CD4-positive, alpha-beta T cell (primary cell): ENCODE measurements around the gene ICAM5. TPM values are rescaled to one million over a fixed set of nuclear protein-coding genes. Genes with fewer than 3 reads are reported as not detected.

Experiments
- ATAC-seq: fragments of 200-7000 bp; cut with Tn5 transposase; one replicate; pipeline ENCODE4 v1.10.0; 2022; ENCODE audit warnings: mild to moderate bottlenecking; ENCODE audit not compliant: poor library complexity
- CTCF ChIA-PET: fragments of 350-600 bp; sonication (Branson Sonifier 250); formaldehyde crosslinking; loops from one replicate; lab custom pipeline; 2021; ENCODE audit warnings: antibody characterized with exemption, inconsistent platforms; lab: Charles Lee
- POLR2A ChIA-PET: fragments of 350-600 bp; sonication (Branson Sonifier 250); formaldehyde crosslinking; loops from one replicate; lab custom pipeline; 2021; ENCODE audit warnings: antibody characterized with exemption, inconsistent platforms; lab: Charles Lee
- DNase-seq, 14 experiments: peaks; one replicate each; pipeline ENCODE4 v3.0.0-alpha.2; 2013 to 2020; ENCODE audit warnings: mixed read lengths in 2 of 14
- H3K27ac ChIP-seq, 2 donors: one replicate each; pipeline versions ENCODE4 v1.5.1 to v1.7.0; 2013; ENCODE audit warnings: low read length in 2 of 2, low read depth in 1 of 2, mild to moderate bottlenecking in 1 of 2
- H3K27me3 ChIP-seq, 2 experiments: 1 replicate in 1 of 2; 2 replicates in 1 of 2; pipeline versions ENCODE4 v1.6.1 to v1.7.0; 2013; ENCODE audit warnings: low read length in 2 of 2, control low read depth in 1 of 2, mild to moderate bottlenecking in 1 of 2, moderate library complexity in 1 of 2; ENCODE audit not compliant: insufficient read depth in 2 of 2, control insufficient read depth in 1 of 2
- H3K36me3 ChIP-seq: one replicate; pipeline ENCODE4 v1.6.1; 2013; ENCODE audit warnings: low read length, control low read depth; ENCODE audit not compliant: insufficient read depth
- H3K4me1 ChIP-seq: one replicate; pipeline ENCODE4 v1.6.1; 2013; ENCODE audit warnings: low read length, control low read depth; ENCODE audit not compliant: insufficient read depth
- H3K4me3 ChIP-seq: one replicate; pipeline ENCODE4 v1.5.1; 2013; ENCODE audit warnings: mild to moderate bottlenecking, low read length, moderate library complexity
- H3K9me3 ChIP-seq, 2 experiments: 1 replicate in 1 of 2; 2 replicates in 1 of 2; pipeline versions ENCODE4 v1.6.1 to v1.7.0; 2013; ENCODE audit warnings: low read length in 2 of 2, mild to moderate bottlenecking in 2 of 2, control low read depth in 1 of 2, moderate library complexity in 1 of 2; ENCODE audit not compliant: control insufficient read depth in 1 of 2, insufficient read depth in 1 of 2
- H3K27ac Mint-ChIP-seq: one replicate; pipeline ENCODE4 v1.8.0; 2020; ENCODE audit warnings: mixed read lengths
- H3K27me3 Mint-ChIP-seq: one replicate; pipeline ENCODE4 v1.8.0; 2021; ENCODE audit warnings: mixed read lengths
- H3K36me3 Mint-ChIP-seq: one replicate; pipeline ENCODE4 v1.8.0; 2021; ENCODE audit warnings: low read depth, mixed read lengths
- H3K4me1 Mint-ChIP-seq: one replicate; pipeline ENCODE4 v1.8.0; 2021; ENCODE audit warnings: low read depth, mixed read lengths
- H3K4me3 Mint-ChIP-seq: one replicate; pipeline ENCODE4 v1.8.0; 2020; ENCODE audit warnings: mild to moderate bottlenecking, mixed read lengths
- H3K9me3 Mint-ChIP-seq: one replicate; pipeline ENCODE4 v1.8.0; 2020; ENCODE audit warnings: mixed read lengths
- CTCF ChIP-seq: fragments of 200-600 bp; IDR thresholded peaks from one replicate; pipeline ENCODE4 v1.8.0; 2022; ENCODE audit warnings: antibody characterized with exemption, mild to moderate bottlenecking
- intact Hi-C, 2 experiments: fragments of 100-400 bp; cut with DNase I in 1 of 2; cut with micrococcal nuclease in 1 of 2; formaldehyde crosslinking; loops; one replicate each; pipeline versions ENCODE4 v1.15.1 to v1.9.0; 2023 to 2025; cut with DNase I, micrococcal nuclease
- total RNA-seq, 174 experiments: library from RNA in 2 of 174; stranded (reverse) in 2 of 174; gene quantifications; one replicate each; pipeline ENCODE4 v1.2.3 and lab custom pipeline; 2021 to 2026

The ICAM5 gene
- total RNA-seq, 2 experiments from 2014 or later: not detected

GRCh38 chr19:10294368-10294697 is 4.6 kb downstream of the ICAM5 start:
- H3K36me3 Mint-ChIP-seq: no peaks in the 10 kb centered on the region
- POLR2A ChIA-PET: no interaction called here
- H3K4me3 ChIP-seq: no peak overlapping the region
- CTCF ChIA-PET: no interaction called here
- peaks cover 61 to 66% of the 10 kb centered on the region in 2 experiments for H3K27me3 ChIP-seq
- H3K36me3 ChIP-seq: no peaks in the 10 kb centered on the region
- TF ChIP-seq CTCF: no peak
- H3K4me1 ChIP-seq: peaks cover 68% of the 10 kb centered on the region
- H3K27ac Mint-ChIP-seq: no peak overlapping the region
- no peak overlapping the region for H3K4me3 Mint-ChIP-seq
- peaks cover 0 to 53% of the 10 kb centered on the region in 2 experiments for H3K9me3 ChIP-seq
- no peak overlapping the region for H3K27ac ChIP-seq
- no peak for ATAC-seq
- peaks cover 44% of the 10 kb centered on the region for H3K4me1 Mint-ChIP-seq
- H3K9me3 Mint-ChIP-seq: no peaks in the 10 kb centered on the region
- H3K27me3 Mint-ChIP-seq: peaks cover 67% of the 10 kb centered on the region
- peak in 1 of 14 experiments; percentile 34 for DNase-seq
- intact Hi-C loops: no loop called here

GRCh38 chr19:10295305-10295846 is 5.6 kb downstream of the ICAM5 start:
- POLR2A ChIA-PET: interaction anchor here (2.2 kb wide), 1 partner anchor 25 kb away, joined by 10 read pairs; the partner anchor contains the start of gene ICAM1
- TF ChIP-seq CTCF: no peak
- intact Hi-C loops: no loop called here
- Histone ChIP-seq H3K4me3 (peak overlapping the region; percentile 57), H3K27ac (no peak overlapping the region), H3K9me3 (peaks cover 0 to 48% of the 10 kb centered on the region in 2 experiments), H3K36me3 (no peaks in the 10 kb centered on the region), H3K27me3 (peaks cover 53 to 56% of the 10 kb centered on the region in 2 experiments), H3K4me1 (peaks cover 58% of the 10 kb centered on the region)
- ATAC-seq: peak; percentile 71
- CTCF ChIA-PET: interaction anchor here (1.5 kb wide), 1 partner anchor 26 kb away, joined by 6 read pairs; no protein-coding TSS in a partner anchor
- peaks cover 38% of the 10 kb centered on the region for H3K4me1 Mint-ChIP-seq
- DNase-seq: peak; percentile 44 to 89 (median 64)
- peak overlapping the region; percentile 81 for H3K4me3 Mint-ChIP-seq
- no peak overlapping the region for H3K27ac Mint-ChIP-seq
- H3K27me3 Mint-ChIP-seq: peaks cover 60% of the 10 kb centered on the region
- no peaks in the 10 kb centered on the region for H3K36me3 Mint-ChIP-seq
- H3K9me3 Mint-ChIP-seq: no peaks in the 10 kb centered on the region

DNA sequence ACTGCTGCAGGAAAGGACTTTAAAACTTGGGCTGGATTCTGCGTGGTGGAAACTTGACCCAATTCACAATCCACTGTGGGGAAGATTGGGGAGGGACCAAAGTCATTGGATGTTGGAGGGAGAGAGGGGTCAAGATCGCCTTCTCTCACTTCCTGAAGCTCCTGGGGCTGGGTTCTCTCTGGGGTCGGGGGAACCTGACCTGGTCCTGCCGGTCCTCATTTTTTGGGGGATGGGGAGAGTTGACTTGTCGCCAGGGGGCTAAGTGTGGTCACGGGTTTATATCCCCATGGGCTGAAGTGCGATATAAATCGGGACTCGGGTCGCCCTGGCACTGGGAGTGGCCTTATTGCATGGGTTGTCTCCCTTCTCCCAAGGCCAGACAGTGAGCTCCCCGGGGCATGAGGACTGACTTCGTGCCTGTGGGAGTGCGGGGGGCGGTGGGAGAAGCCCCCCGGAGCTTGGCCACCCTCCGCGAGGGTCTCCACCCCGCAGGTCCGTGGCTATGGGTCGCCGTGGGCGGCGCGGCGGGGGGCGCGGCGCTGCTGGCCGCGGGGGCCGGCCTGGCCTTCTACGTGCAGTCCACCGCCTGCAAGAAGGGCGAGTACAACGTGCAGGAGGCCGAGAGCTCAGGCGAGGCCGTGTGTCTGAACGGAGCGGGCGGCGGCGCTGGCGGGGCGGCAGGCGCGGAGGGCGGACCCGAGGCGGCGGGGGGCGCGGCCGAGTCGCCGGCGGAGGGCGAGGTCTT is 6.3 kb downstream of the ICAM5 start:
- ChIA-PET POLR2A (interaction anchor here (2.2 kb wide), 1 partner anchor 25 kb away, joined by 10 read pairs; the partner anchor contains the start of gene ICAM1), CTCF (interaction anchor here (1.5 kb wide), 1 partner anchor 27 kb away, joined by 6 read pairs; no protein-coding TSS in a partner anchor)
- Mint-ChIP-seq H3K4me3 (peak overlapping the region; percentile 81), H3K36me3 (no peaks in the 10 kb centered on the region), H3K27ac (no peak overlapping the region), H3K4me1 (peaks cover 31% of the 10 kb centered on the region), H3K9me3 (no peaks in the 10 kb centered on the region), H3K27me3 (peaks cover 53% of the 10 kb centered on the region)
- intact Hi-C loops: no loop called here
- Histone ChIP-seq H3K4me3 (peak overlapping the region; percentile 57), H3K4me1 (peaks cover 51% of the 10 kb centered on the region), H3K27ac (no peak overlapping the region), H3K9me3 (peaks cover 0 to 41% of the 10 kb centered on the region in 2 experiments), H3K36me3 (no peaks in the 10 kb centered on the region), H3K27me3 (peaks cover 47 to 50% of the 10 kb centered on the region in 2 experiments)
- ATAC-seq: no peak
- no peak for TF ChIP-seq CTCF
- peak in 1 of 14 experiments; percentile 27 for DNase-seq
